ENCODE measurements around the gene MRPL12.

GRCh38 chr17:81713004-81713555 lies 9.9 kb downstream of the MRPL12 start:
- TF ChIP-seq EZH2 (IDR thresholded peaks at IDR 0.05; ENCODE audit: insufficient read depth, poor library complexity, severe bottlenecking) (no peak), EZH2phosphoT487 (IDR thresholded peaks at IDR 0.05; ENCODE audit: insufficient read depth, low read depth) (no peak)

All from GM23248 (cell line).